ENCODE data around the gene CLN6. TPM values are rescaled to one million over a fixed set of nuclear protein-coding genes. Genes with fewer than 3 reads are reported as not detected.

CLN6 gene
- total and polyA plus RNA-seq, 2 experiments from 2014 or later: 10.7 to 18.7 TPM

DNA sequence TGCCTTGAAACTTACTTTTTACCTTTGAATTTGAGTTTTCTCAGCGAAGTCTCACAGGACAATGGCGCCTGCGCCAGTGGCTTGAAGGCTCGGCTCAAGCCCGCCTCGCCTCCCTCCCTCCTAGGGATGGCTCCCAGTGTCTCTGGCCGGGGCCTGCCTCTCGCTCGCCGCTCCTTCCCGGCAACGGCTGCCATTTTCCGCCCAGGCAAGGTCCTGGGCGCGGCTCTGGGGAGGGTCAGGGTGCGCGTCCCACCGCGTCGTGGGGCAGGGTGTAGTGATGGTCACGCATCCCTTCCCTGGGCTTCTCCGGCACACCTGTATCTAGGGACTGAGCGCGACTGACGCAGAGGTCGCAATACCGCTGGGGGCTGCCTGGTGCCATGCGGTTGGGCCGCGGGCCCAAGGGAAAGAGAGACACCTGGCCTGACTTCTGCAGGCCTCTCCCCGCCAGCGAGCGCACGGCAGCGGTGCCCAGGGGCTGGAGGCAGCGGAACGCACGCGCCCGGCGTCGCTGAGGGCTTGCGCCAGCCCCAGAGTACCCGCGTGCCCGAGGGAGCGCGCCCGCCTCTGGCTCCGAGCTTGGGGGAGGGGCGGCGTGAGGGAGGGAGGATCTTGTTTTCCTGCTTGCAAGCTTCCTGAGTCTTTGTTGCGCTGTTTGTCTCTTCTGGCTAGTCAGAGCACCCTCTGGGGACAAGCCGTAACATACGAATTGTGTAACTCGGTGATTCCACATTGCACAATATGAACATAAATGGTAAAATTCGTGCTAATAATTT is 27.3 kb upstream of the CLN6 start:
- Histone ChIP-seq H2AFZ (peak overlapping the region; percentile 96), H3K9me2 (replicated peaks; ENCODE audit: insufficient read depth) (no peaks in the 10 kb centered on the region), H3K36me3 (replicated peaks; ENCODE audit: insufficient read depth, low read depth) (no peaks in the 10 kb centered on the region), H3K4me2 (peak overlapping the region; percentile 81), H3K4me3 (peak overlapping the region; percentile 17), H3K27me3 (no peaks in the 10 kb centered on the region), H3K9me3 (ENCODE audit: low read depth) (no peaks in the 10 kb centered on the region), H3K27ac (peak overlapping the region; percentile 91), H4K20me1 (ENCODE audit: insufficient read depth, poor library complexity, severe bottlenecking) (no peaks in the 10 kb centered on the region), H3K4me1 (ENCODE audit: insufficient read depth) (peaks cover 4% of the 10 kb centered on the region), H3K79me2 (no peaks in the 10 kb centered on the region)
- peak; percentile 94 for DNase-seq (ENCODE audit: low spot score)
- TF ChIP-seq EZH2 (IDR thresholded peaks at IDR 0.05; ENCODE audit: borderline replicate concordance) (no peak), EZH2phosphoT487 (IDR thresholded peaks at IDR 0.05; ENCODE audit: low read depth, severe bottlenecking, unreplicated experiment) (no peak)
- TF ChIP-seq, protein P1, sequence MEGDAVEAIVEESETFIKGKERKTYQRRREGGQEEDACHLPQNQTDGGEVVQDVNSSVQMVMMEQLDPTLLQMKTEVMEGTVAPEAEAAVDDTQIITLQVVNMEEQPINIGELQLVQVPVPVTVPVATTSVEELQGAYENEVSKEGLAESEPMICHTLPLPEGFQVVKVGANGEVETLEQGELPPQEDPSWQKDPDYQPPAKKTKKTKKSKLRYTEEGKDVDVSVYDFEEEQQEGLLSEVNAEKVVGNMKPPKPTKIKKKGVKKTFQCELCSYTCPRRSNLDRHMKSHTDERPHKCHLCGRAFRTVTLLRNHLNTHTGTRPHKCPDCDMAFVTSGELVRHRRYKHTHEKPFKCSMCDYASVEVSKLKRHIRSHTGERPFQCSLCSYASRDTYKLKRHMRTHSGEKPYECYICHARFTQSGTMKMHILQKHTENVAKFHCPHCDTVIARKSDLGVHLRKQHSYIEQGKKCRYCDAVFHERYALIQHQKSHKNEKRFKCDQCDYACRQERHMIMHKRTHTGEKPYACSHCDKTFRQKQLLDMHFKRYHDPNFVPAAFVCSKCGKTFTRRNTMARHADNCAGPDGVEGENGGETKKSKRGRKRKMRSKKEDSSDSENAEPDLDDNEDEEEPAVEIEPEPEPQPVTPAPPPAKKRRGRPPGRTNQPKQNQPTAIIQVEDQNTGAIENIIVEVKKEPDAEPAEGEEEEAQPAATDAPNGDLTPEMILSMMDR (IDR thresholded peaks at IDR 0.05; ENCODE audit: poor library complexity): peak; percentile 18
- WGBS (ENCODE audit: low lambda C conversion rate, missing lambda C conversion rate): 6% methylated on average over 56 of the region's 57 CpGs

DNA sequence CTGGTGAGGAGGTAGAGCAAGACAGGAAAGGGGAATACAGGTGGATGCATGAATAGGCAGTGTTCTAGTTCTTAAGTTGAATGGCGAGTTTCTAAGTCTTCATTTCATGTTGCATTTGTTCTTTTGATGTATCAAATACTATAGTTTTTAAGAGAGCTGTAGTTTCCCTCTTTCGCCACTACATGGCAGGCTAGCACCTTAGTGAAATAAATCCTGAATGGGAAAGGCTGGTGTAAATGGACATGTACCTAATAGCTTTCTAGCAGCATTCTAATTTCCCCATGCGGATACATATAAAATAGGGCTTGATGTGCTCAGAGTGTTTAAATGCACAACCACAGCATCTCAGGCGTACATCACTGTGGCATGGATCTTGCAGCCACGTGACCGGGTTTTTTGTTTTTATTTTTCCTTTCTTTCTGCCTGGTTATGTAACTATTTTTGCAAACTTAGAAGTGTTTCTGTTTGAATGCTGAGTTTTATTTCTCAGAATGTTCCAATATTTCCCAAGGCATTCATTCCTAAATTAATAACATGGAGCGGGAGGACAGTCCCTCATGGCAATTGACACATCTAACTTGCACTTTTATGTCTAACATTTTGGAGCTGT is 23.5 kb upstream of the CLN6 start:
- Histone ChIP-seq H3K27ac (no peak overlapping the region), H4K20me1 (ENCODE audit: insufficient read depth, poor library complexity, severe bottlenecking) (no peaks in the 10 kb centered on the region), H3K79me2 (no peaks in the 10 kb centered on the region), H3K9me2 (replicated peaks; ENCODE audit: insufficient read depth) (no peaks in the 10 kb centered on the region), H3K4me3 (no peak overlapping the region), H3K9me3 (ENCODE audit: low read depth) (no peaks in the 10 kb centered on the region), H2AFZ (no peak overlapping the region), H3K4me1 (ENCODE audit: insufficient read depth) (peaks cover 4% of the 10 kb centered on the region), H3K36me3 (replicated peaks; ENCODE audit: insufficient read depth, low read depth) (no peaks in the 10 kb centered on the region), H3K27me3 (no peaks in the 10 kb centered on the region), H3K4me2 (no peak overlapping the region)
- 43% methylated on average over 7 of the region's 7 CpGs for WGBS (ENCODE audit: low lambda C conversion rate, missing lambda C conversion rate)
- peak; percentile 83 for DNase-seq (ENCODE audit: low spot score)
- TF ChIP-seq EZH2 (IDR thresholded peaks at IDR 0.05; ENCODE audit: borderline replicate concordance): no peak
- TF ChIP-seq, protein P1 (IDR thresholded peaks at IDR 0.05; ENCODE audit: poor library complexity): peak; percentile 86
- no peak for TF ChIP-seq EZH2phosphoT487 (IDR thresholded peaks at IDR 0.05; ENCODE audit: low read depth, severe bottlenecking, unreplicated experiment)

DNA sequence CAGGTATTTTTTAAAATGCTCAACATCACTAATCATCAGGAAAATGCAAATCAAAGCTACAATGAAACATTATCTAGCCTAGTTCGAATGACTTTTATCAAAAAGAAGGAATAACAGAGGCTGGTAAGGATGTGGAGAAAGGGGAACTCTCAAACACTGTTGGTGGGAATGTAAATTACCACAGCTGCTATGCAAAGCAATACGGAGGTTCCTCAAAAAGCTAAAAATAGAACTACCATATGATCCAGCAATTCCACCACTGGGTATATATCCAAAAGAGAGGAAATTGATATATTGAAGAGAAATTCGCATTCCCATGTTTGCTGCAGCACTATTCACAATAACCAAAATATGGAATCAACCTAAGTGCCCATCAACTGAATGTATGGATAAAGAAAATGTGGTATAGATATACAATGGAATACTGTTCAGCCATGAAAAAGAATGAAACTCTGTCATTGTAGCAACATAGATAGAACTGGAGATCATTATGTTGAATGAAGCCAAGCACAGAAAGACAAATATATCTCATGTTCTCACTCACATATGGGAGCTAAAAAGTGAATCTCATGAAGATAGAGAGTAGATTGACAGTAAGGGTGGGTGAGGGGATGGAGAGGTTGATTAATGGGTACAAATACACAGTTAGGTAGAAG is 19.7 kb upstream of the CLN6 start:
- no peak overlapping the region for H3K27ac ChIP-seq
- H4K20me1 ChIP-seq (ENCODE audit: insufficient read depth, poor library complexity, severe bottlenecking): no peaks in the 10 kb centered on the region
- no peaks in the 10 kb centered on the region for H3K9me2 ChIP-seq (replicated peaks; ENCODE audit: insufficient read depth)
- H3K36me3 ChIP-seq (replicated peaks; ENCODE audit: insufficient read depth, low read depth): no peaks in the 10 kb centered on the region
- no peak for TF ChIP-seq EZH2phosphoT487 (IDR thresholded peaks at IDR 0.05; ENCODE audit: low read depth, severe bottlenecking, unreplicated experiment)
- peaks cover 3% of the 10 kb centered on the region for H3K9me3 ChIP-seq (ENCODE audit: low read depth)
- DNase-seq (ENCODE audit: low spot score): no peak
- H3K4me1 ChIP-seq (ENCODE audit: insufficient read depth): no peaks in the 10 kb centered on the region
- no peak overlapping the region for H3K4me3 ChIP-seq
- H3K79me2 ChIP-seq: no peaks in the 10 kb centered on the region
- H3K27me3 ChIP-seq: no peaks in the 10 kb centered on the region
- H3K4me2 ChIP-seq: no peak overlapping the region
- 83% methylated on average over 3 of the region's 3 CpGs for WGBS (ENCODE audit: low lambda C conversion rate, missing lambda C conversion rate)
- no peak overlapping the region for H2AFZ ChIP-seq

DNA sequence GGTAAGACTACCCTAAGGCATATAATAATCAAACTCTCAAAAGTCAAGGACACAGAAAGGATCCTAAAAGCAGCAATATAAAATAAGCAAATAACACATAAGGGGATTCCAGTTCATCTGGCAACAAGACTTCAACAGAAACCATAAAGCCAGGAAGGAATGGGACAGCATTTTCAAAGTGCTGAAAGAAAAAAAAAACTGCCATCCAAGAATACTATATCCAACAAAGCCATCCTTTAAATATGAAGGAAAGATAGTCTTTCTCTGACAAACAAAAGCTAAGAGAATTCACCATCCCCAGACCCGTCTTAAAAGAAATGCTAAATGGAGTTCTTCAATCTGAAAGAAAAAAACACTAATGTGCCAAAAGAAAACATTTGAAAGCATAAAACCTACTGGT is 14.7 kb upstream of the CLN6 start:
- no peaks in the 10 kb centered on the region for H3K36me3 ChIP-seq (replicated peaks; ENCODE audit: insufficient read depth, low read depth)
- H3K27me3 ChIP-seq: no peaks in the 10 kb centered on the region
- no peak overlapping the region for H3K27ac ChIP-seq
- no peaks in the 10 kb centered on the region for H3K4me1 ChIP-seq (ENCODE audit: insufficient read depth)
- no peaks in the 10 kb centered on the region for H3K9me2 ChIP-seq (replicated peaks; ENCODE audit: insufficient read depth)
- no peak for DNase-seq (ENCODE audit: low spot score)
- H3K4me2 ChIP-seq: no peak overlapping the region
- TF ChIP-seq EZH2 (IDR thresholded peaks at IDR 0.05; ENCODE audit: borderline replicate concordance): no peak
- no peak for TF ChIP-seq EZH2phosphoT487 (IDR thresholded peaks at IDR 0.05; ENCODE audit: low read depth, severe bottlenecking, unreplicated experiment)
- TF ChIP-seq, protein P1 (IDR thresholded peaks at IDR 0.05; ENCODE audit: poor library complexity): no peak
- WGBS (ENCODE audit: low lambda C conversion rate, missing lambda C conversion rate): 92% methylated on average over 1 of the region's 1 CpG
- no peaks in the 10 kb centered on the region for H3K79me2 ChIP-seq
- no peaks in the 10 kb centered on the region for H4K20me1 ChIP-seq (ENCODE audit: insufficient read depth, poor library complexity, severe bottlenecking)
- H2AFZ ChIP-seq: no peak overlapping the region
- H3K4me3 ChIP-seq: no peak overlapping the region
- peaks cover 3% of the 10 kb centered on the region for H3K9me3 ChIP-seq (ENCODE audit: low read depth)
